Psoas muscle (tissue), 8 donors: ENCODE results near the gene LINC01488. TPM values are rescaled to one million over a fixed set of nuclear protein-coding genes. Genes with fewer than 3 reads are reported as not detected.

Source experiments
- ATAC-seq, 4 donors: fragments of 200-7000 bp; cut with Tn5 transposase; one replicate each; pipeline ENCODE4 v1.9.1; 2020; ENCODE audit warnings: moderate library complexity in 3 of 4, mild to moderate bottlenecking in 2 of 4
- DNase-seq, 2 donors: peaks; one replicate each; pipeline ENCODE4 v3.0.0-alpha.2; 2020
- H3K27ac ChIP-seq: fragments of 200-600 bp; one replicate; pipeline ENCODE4 v1.8.0; 2022
- H3K27me3 ChIP-seq, 3 donors: fragments of 200-600 bp in 1 of 3; one replicate each; pipeline versions ENCODE4 v1.6.1 to v1.8.0; 2013 to 2022; ENCODE audit warnings: low read length in 2 of 3, mild to moderate bottlenecking in 2 of 3, moderate library complexity in 1 of 3; ENCODE audit not compliant: insufficient read depth in 3 of 3
- H3K36me3 ChIP-seq, 2 donors: fragments of 200-600 bp in 1 of 2; one replicate each; pipeline versions ENCODE4 v1.6.1 to v1.8.0; 2013 to 2022; ENCODE audit warnings: low read depth in 1 of 2, mild to moderate bottlenecking in 1 of 2, moderate library complexity in 1 of 2; ENCODE audit not compliant: insufficient read depth in 1 of 2
- H3K4me1 ChIP-seq: fragments of 200-600 bp; one replicate; pipeline ENCODE4 v1.8.0; 2022
- H3K4me3 ChIP-seq: fragments of 200-600 bp; one replicate; pipeline ENCODE4 v1.8.0; 2022; ENCODE audit warnings: mild to moderate bottlenecking
- H3K9me3 ChIP-seq: fragments of 200-600 bp; one replicate; pipeline ENCODE4 v1.8.0; 2022
- WGBS, 3 donors: extraction: QIAGEN DNeasy Blood & Tissue Kit; methylation state at CpG; one replicate each; pipeline versions ENCODE4 v1.1.6 to v1.1.7; 2013; 5-methylcytosine and 5-hydroxymethylcytosine counted together
- intact Hi-C, 2 donors: fragments of 100-400 bp; cut with DNase I; formaldehyde crosslinking; loops; one replicate each; pipeline versions ENCODE4 v1.11.0 to v1.14.2; 2022
- polyA plus RNA-seq, 3 donors: library from polyadenylated mRNA; stranded (reverse); fragments of 200-250 nt; gene quantifications; one replicate each; pipeline ENCODE4 v1.2.3, GENCODE V29; 2013
- total RNA-seq, 4 donors: library from RNA; stranded (reverse); fragmentation: NEBNext Ultra II Directional in 2 of 4; extraction: Animal tissue kit (Norgen Biotek cat#: 25700) in 2 of 4; gene quantifications; one replicate each; pipeline versions ENCODE4 v1.2.1 to v1.2.4, GENCODE V29; 2021 to 2023
- TF ChIP-seq, protein P1 (sequence below): fragments of 200-600 bp; IDR thresholded peaks from one replicate; pipeline ENCODE4 v1.8.0; 2022; ENCODE audit warnings: antibody characterized with exemption
- donor health status: healthy with polysubstance abuse.
- donor health status: DM: no; HTN: no; CAD: no; lungs with moderate emphysema.
- donor health status: Bipolar disorder and iron deficiency.
- donor health status: healthy.
- donor health status: DM: yes; HTN: yes; CAD: no.
- donor health status: DM: no; HTN: no; CAD: no.
- donor health status: DM: no; HTN: no; CAD: no.
- donor health status: DM: yes; HTN: yes; CAD: no.

The LINC01488 gene
- total and polyA plus RNA-seq, 7 donors: 0.03 TPM; not detected in 6

DNA sequence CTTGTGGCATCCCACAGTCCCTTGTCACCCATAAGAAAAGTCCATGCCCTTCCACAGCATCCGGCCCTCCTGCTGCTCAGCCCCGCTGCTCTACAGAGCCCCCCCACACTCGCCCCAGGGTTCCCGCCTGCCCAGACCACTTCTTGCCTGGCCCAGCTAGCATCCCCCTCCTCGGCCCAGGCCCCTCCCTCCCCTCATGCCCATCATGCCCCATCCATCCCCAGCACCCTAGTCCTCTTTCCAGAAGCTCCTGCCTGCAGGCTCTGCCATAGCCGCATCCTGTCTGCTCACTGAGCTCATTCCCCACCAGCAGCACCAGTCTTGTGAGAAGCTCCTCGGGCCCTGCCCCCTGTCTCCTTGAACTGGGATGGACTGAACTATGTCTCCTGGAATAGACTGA lies 54.4 kb downstream of the LINC01488 start:
- 87 to 95% (median 95%) methylated on average over 7 of the region's 7 CpGs for WGBS, 3 donors
- ATAC-seq: no peak
- no peaks in the 10 kb centered on the region for H3K36me3 ChIP-seq
- H3K27ac ChIP-seq: no peak overlapping the region
- H3K9me3 ChIP-seq: no peaks in the 10 kb centered on the region
- TF ChIP-seq, protein P1, sequence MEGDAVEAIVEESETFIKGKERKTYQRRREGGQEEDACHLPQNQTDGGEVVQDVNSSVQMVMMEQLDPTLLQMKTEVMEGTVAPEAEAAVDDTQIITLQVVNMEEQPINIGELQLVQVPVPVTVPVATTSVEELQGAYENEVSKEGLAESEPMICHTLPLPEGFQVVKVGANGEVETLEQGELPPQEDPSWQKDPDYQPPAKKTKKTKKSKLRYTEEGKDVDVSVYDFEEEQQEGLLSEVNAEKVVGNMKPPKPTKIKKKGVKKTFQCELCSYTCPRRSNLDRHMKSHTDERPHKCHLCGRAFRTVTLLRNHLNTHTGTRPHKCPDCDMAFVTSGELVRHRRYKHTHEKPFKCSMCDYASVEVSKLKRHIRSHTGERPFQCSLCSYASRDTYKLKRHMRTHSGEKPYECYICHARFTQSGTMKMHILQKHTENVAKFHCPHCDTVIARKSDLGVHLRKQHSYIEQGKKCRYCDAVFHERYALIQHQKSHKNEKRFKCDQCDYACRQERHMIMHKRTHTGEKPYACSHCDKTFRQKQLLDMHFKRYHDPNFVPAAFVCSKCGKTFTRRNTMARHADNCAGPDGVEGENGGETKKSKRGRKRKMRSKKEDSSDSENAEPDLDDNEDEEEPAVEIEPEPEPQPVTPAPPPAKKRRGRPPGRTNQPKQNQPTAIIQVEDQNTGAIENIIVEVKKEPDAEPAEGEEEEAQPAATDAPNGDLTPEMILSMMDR: no peak
- intact Hi-C loops: no loop called here
- H3K4me1 ChIP-seq: peaks cover 12% of the 10 kb centered on the region
- no peak overlapping the region for H3K4me3 ChIP-seq
- DNase-seq: no peak
- H3K27me3 ChIP-seq: peaks cover 0 to 4% (median 0%) of the 10 kb centered on the region in 3 donors

DNA sequence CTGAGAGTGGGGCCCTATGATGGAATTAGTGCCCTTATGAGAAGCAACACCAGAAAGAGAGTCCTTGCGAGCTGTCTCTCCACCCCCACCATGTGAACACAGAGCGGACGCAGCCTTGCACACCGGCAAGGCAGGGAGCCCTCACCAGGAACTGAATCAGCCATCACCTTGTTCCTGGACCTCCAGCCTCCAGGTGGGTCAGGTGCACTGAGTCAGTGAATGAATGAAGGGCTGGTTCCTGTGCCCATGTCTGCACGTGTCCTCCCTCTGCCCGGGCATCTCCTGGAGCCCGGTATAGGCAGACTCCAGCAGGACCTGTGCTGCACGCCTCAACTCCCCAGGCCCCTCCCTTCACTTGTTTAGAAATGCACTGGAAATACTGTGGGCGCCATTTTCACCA lies 54.9 kb downstream of the LINC01488 start:
- 90 to 95% (median 93%) methylated on average over 9 of the region's 9 CpGs for WGBS, 3 donors
- no peak overlapping the region for H3K4me3 ChIP-seq

DNA sequence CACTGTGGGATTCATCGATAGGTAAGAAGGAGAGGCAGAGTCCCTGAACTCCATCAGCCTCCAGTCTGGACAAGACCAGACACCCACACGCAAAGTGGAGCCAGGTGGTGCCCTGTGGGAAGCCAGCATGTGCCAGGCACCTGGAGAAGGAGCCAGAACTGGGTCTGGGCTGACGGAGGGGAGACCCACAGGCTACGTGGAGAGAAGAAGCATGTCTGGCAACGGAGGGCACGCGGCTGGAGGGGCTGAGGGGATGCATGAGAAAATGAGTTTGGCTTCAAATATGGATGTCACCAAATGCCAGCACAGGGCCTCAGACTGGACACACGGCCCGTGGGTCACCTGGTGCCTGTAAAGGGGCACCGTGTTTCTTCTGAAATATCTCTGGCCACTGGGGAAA lies 55.7 kb downstream of the LINC01488 start:
- Histone ChIP-seq H3K4me1 (peaks cover 12% of the 10 kb centered on the region), H3K27ac (no peak overlapping the region), H3K4me3 (no peak overlapping the region), H3K27me3 (peaks cover 0 to 4% (median 0%) of the 10 kb centered on the region in 3 donors), H3K9me3 (no peaks in the 10 kb centered on the region), H3K36me3 (no peaks in the 10 kb centered on the region)
- intact Hi-C loops: no loop called here
- TF ChIP-seq, protein P1: no peak
- no peak for ATAC-seq
- WGBS, 3 donors: 93 to 95% (median 94%) methylated on average over 10 of the region's 10 CpGs
- no peak for DNase-seq

More for the DNA sequence above, 54.9 kb downstream of the LINC01488 start:
- peaks cover 0 to 4% (median 0%) of the 10 kb centered on the region in 3 donors for H3K27me3 ChIP-seq
- H3K27ac ChIP-seq: no peak overlapping the region
- H3K36me3 ChIP-seq: no peaks in the 10 kb centered on the region
- intact Hi-C loops: no loop called here
- no peaks in the 10 kb centered on the region for H3K9me3 ChIP-seq
- TF ChIP-seq, protein P1: no peak
- DNase-seq (no peak), ATAC-seq (no peak)
- peaks cover 12% of the 10 kb centered on the region for H3K4me1 ChIP-seq

DNA sequence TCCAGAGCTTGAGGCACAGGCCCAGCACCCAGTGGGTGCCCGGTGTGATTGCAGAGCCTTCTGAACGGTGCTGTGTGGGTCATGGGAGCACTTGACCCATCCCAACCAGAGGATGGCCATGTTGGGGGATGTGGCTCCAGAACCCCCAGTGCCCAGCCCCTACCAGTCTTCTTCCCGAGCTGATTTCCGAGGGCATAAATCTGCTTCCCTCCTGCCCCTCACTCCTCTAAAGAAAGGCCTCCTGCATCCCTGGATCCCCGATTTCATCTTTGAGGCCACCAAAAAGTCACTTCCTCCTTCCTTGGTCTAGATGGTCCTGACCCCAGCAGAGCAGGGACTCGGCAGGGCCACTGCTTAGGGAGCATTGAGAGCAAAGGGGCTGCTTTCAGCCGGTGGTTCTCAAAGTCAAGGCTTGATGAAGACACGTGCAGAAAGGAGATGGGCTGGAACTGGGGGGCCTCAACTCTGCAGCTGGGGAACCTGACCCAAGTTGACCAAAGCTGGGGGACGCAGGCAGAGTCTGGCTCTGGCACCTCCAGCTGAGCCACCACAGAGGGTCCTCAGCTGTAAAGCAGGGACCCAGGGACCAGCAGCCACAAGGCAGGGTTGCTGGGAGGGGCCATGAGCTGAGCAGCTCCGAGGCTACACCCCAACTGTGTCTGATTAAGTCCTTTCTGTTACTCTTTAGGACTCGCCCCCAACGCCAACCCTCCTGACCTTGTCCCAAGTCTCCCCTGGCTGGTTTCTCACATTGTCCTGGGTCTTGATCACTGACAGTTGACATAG lies 56.6 kb downstream of the LINC01488 start:
- TF ChIP-seq, protein P1: no peak
- no peak overlapping the region for H3K27ac ChIP-seq

More for the DNA sequence above, 56.6 kb downstream of the LINC01488 start:
- Histone ChIP-seq H3K36me3 (no peaks in the 10 kb centered on the region), H3K9me3 (no peaks in the 10 kb centered on the region), H3K4me3 (no peak overlapping the region), H3K27me3 (peaks cover 0 to 4% (median 0%) of the 10 kb centered on the region in 3 donors), H3K4me1 (peaks cover 12% of the 10 kb centered on the region)
- WGBS, 3 donors: 93 to 95% (median 94%) methylated on average over 12 of the region's 12 CpGs
- intact Hi-C loops: no loop called here
- ATAC-seq (no peak), DNase-seq (no peak)
